Neutrophil (primary cell): Measurements from ENCODE around the gene PLCZ1.

Source experiments
- H3K27ac ChIP-seq: fragments of 200-600 bp; sonication (generic); 2 replicates; pipeline ENCODE4 v1.5.1; 2016; ENCODE audit warnings: mild to moderate bottlenecking, moderate library complexity
- H3K27me3 ChIP-seq: fragments of 200-600 bp; sonication (generic); 2 replicates; pipeline ENCODE4 v1.6.0; 2016; ENCODE audit warnings: mild to moderate bottlenecking
- H3K36me3 ChIP-seq: fragments of 200-600 bp; sonication (generic); 2 replicates; pipeline ENCODE4 v1.5.1; 2017
- H3K4me1 ChIP-seq, 2 experiments: fragments of 200-600 bp in 1 of 2; sonication (generic) in 1 of 2; 1 replicate in 1 of 2; 2 replicates in 1 of 2; pipeline versions ENCODE4 v1.5.1 to v1.6.1; 2013 to 2016; ENCODE audit warnings: low read depth in 1 of 2, low read length in 1 of 2, mild to moderate bottlenecking in 1 of 2, moderate library complexity in 1 of 2; ENCODE audit not compliant: control insufficient read depth in 1 of 2, insufficient read depth in 1 of 2
- H3K4me3 ChIP-seq, 2 experiments: fragments of 200-600 bp in 1 of 2; sonication (generic) in 1 of 2; 1 replicate in 1 of 2; 2 replicates in 1 of 2; pipeline ENCODE4 v1.5.1; 2013 to 2016; ENCODE audit warnings: low read depth in 1 of 2, low read length in 1 of 2, mild to moderate bottlenecking in 1 of 2, moderate library complexity in 1 of 2
- H3K9me3 ChIP-seq: fragments of 200-600 bp; sonication (generic); 2 replicates; pipeline ENCODE4 v1.5.1; 2016
- TF ChIP-seq, protein P1 (sequence below): fragments of 200-600 bp; sonication (generic); IDR thresholded peaks from 2 replicates; pipeline ENCODE4 v1.5.1; 2016; ENCODE audit warnings: antibody characterized with exemption

The PLCZ1 gene

GRCh38 chr12:18749386-18749957 lies 11.7 kb upstream of the PLCZ1 start:
- TF ChIP-seq, protein P1, sequence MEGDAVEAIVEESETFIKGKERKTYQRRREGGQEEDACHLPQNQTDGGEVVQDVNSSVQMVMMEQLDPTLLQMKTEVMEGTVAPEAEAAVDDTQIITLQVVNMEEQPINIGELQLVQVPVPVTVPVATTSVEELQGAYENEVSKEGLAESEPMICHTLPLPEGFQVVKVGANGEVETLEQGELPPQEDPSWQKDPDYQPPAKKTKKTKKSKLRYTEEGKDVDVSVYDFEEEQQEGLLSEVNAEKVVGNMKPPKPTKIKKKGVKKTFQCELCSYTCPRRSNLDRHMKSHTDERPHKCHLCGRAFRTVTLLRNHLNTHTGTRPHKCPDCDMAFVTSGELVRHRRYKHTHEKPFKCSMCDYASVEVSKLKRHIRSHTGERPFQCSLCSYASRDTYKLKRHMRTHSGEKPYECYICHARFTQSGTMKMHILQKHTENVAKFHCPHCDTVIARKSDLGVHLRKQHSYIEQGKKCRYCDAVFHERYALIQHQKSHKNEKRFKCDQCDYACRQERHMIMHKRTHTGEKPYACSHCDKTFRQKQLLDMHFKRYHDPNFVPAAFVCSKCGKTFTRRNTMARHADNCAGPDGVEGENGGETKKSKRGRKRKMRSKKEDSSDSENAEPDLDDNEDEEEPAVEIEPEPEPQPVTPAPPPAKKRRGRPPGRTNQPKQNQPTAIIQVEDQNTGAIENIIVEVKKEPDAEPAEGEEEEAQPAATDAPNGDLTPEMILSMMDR, result no peak
- Histone ChIP-seq H3K4me1 (no peaks in the 10 kb centered on the region), H3K4me3 (no peak overlapping the region), H3K9me3 (no peaks in the 10 kb centered on the region), H3K27ac (no peak overlapping the region), H3K27me3 (no peaks in the 10 kb centered on the region), H3K36me3 (no peaks in the 10 kb centered on the region)

- Histone ChIP-seq H3K36me3 (no peaks in the 10 kb centered on the region), H3K4me3 (no peak overlapping the region), H3K4me1 (no peaks in the 10 kb centered on the region), H3K27ac (no peak overlapping the region), H3K9me3 (no peaks in the 10 kb centered on the region), H3K27me3 (no peaks in the 10 kb centered on the region)
- TF ChIP-seq, protein P1, result no peak
Measured at GRCh38 chr12:18747895-18748294, 10.1 kb upstream of the PLCZ1 start.

DNA sequence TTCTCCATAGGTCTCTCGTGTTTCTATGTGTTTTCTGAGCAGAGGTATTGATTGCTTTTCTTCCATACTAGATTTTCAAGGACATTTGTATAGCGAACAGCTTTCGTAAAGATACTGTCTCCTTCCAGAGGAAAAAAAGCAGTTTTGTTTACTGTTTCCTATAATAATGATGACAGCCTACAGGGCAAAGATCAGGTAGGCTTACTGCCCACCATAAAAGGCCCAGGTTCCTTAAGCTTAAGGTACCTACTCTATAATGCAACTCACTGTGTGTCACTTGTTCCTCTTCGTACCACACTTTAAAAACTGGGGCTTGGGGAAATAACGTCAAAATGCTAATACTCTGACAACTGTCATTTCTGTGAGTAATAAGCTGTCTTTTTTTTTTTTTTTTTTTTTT lies 6.7 kb downstream of the PLCZ1 start:
- H3K36me3 ChIP-seq, result no peaks in the 10 kb centered on the region
- no peaks in the 10 kb centered on the region for H3K9me3 ChIP-seq
- no peak overlapping the region for H3K4me3 ChIP-seq
- H3K4me1 ChIP-seq, result no peaks in the 10 kb centered on the region
- no peaks in the 10 kb centered on the region for H3K27me3 ChIP-seq
- TF ChIP-seq, protein P1, result no peak
- H3K27ac ChIP-seq, result no peak overlapping the region

- Histone ChIP-seq H3K4me3 (no peak overlapping the region), H3K4me1 (no peaks in the 10 kb centered on the region), H3K9me3 (no peaks in the 10 kb centered on the region), H3K27ac (no peak overlapping the region), H3K27me3 (no peaks in the 10 kb centered on the region), H3K36me3 (no peaks in the 10 kb centered on the region)
- TF ChIP-seq, protein P1, result no peak
Measured at GRCh38 chr12:18723752-18724151, 14.1 kb downstream of the PLCZ1 start.

DNA sequence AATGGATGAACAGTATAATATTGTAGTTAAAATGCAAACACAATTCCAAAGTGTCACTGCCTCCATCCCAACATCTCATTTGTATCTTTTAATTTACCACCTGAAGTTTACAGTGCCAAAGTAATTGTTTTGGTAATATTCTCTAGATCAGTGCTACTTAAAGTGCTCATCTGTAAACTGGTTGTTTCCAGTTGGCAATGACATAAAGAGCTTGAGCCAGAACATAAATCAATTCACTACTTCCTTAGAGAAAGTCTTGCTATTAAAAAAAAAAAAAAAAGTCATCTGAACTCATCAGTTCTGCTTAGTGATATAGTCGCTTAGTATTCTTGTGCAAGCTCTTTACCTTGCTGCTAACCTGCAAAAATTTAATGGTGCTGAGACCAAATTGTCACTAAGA lies 16.4 kb downstream of the PLCZ1 start:
- H3K36me3 ChIP-seq, result no peaks in the 10 kb centered on the region
- H3K27ac ChIP-seq, result no peak overlapping the region
- H3K4me3 ChIP-seq, result no peak overlapping the region
- H3K27me3 ChIP-seq, result no peaks in the 10 kb centered on the region
- TF ChIP-seq, protein P1, result no peak
- H3K9me3 ChIP-seq, result no peaks in the 10 kb centered on the region
- H3K4me1 ChIP-seq, result no peaks in the 10 kb centered on the region

DNA sequence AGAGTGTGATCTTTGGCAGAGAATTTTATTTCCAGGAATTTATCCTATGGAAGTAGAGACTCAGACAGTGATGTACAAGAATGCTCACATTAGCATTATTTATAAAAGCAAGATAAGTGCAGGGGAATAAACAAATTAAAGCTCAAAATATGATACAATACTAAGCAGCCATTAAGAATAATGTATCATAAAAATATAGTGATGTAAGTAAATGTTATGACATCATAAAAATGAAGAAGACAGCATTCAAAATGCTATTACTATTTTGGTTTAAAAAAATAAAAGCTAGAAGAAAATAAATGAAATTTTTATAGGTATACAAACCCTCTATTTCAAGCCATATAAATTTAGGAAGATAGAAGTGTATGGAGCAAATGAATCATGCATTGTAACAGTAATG lies 17.1 kb downstream of the PLCZ1 start:
- Histone ChIP-seq H3K4me1 (no peaks in the 10 kb centered on the region), H3K4me3 (no peak overlapping the region), H3K27ac (no peak overlapping the region), H3K27me3 (no peaks in the 10 kb centered on the region), H3K36me3 (no peaks in the 10 kb centered on the region), H3K9me3 (no peaks in the 10 kb centered on the region)
- TF ChIP-seq, protein P1, result no peak
